B cell (primary cell): ENCODE measurements around the gene ANKRD42.

Experiments used
- EZH2 ChIP-seq: IDR thresholded peaks from 2 replicates; pipeline ENCODE4 v1.6.1; 2012; ENCODE audit warnings: borderline replicate concordance, low read depth, mild to moderate bottlenecking, moderate library complexity, low read length; ENCODE audit not compliant: insufficient read depth, poor library complexity, severe bottlenecking
- TF ChIP-seq, protein P1 (sequence below): fragments of 200-600 bp; IDR thresholded peaks from one replicate; pipeline ENCODE4 v1.8.0; 2022; ENCODE audit warnings: antibody characterized with exemption, mild to moderate bottlenecking

GRCh38 chr11:83278351-83278750 lies 84.8 kb downstream of the ANKRD42 start:
- TF ChIP-seq, protein P1, sequence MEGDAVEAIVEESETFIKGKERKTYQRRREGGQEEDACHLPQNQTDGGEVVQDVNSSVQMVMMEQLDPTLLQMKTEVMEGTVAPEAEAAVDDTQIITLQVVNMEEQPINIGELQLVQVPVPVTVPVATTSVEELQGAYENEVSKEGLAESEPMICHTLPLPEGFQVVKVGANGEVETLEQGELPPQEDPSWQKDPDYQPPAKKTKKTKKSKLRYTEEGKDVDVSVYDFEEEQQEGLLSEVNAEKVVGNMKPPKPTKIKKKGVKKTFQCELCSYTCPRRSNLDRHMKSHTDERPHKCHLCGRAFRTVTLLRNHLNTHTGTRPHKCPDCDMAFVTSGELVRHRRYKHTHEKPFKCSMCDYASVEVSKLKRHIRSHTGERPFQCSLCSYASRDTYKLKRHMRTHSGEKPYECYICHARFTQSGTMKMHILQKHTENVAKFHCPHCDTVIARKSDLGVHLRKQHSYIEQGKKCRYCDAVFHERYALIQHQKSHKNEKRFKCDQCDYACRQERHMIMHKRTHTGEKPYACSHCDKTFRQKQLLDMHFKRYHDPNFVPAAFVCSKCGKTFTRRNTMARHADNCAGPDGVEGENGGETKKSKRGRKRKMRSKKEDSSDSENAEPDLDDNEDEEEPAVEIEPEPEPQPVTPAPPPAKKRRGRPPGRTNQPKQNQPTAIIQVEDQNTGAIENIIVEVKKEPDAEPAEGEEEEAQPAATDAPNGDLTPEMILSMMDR, result no peak
- no peak for TF ChIP-seq EZH2
